ENCODE results near the gene CD93.

- no peak for TF ChIP-seq POLR2A (IDR thresholded peaks at IDR 0.05; ENCODE audit: low read length)
- TF ChIP-seq REST (IDR thresholded peaks at IDR 0.05): no peak
Observed at GRCh38 chr20:23074052-23074451, 12.1 kb downstream of the CD93 start.
